Sigmoid colon (tissue), 7 donors: Measurements from ENCODE around the gene TENT5A. TPM values are rescaled to one million over a fixed set of nuclear protein-coding genes. Genes with fewer than 3 reads are reported as not detected.

Source experiments
- DNase-seq: peaks from one replicate; pipeline ENCODE4 v3.0.0-alpha.2; 2019
- H3K27ac ChIP-seq, 4 donors: fragments of 200-600 bp; sonication (generic); one replicate each; pipeline ENCODE4 v1.5.1; 2016 to 2019; ENCODE audit warnings: mild to moderate bottlenecking in 1 of 4
- H3K27me3 ChIP-seq, 3 donors: fragments of 200-600 bp; sonication (generic); one replicate each; pipeline ENCODE4 v1.5.1; 2019; ENCODE audit warnings: mild to moderate bottlenecking in 1 of 3
- H3K36me3 ChIP-seq, 4 donors: fragments of 200-600 bp; sonication (generic); one replicate each; pipeline ENCODE4 v1.5.1; 2016 to 2019
- H3K4me1 ChIP-seq, 4 donors: fragments of 200-600 bp; sonication (generic); one replicate each; pipeline ENCODE4 v1.5.1; 2017 to 2019
- H3K4me3 ChIP-seq, 4 donors: fragments of 200-600 bp; sonication (generic); one replicate each; pipeline ENCODE4 v1.5.1; 2017 to 2019; ENCODE audit warnings: mild to moderate bottlenecking in 2 of 4, moderate library complexity in 1 of 4
- H3K9me3 ChIP-seq, 4 donors: fragments of 200-600 bp in 3 of 4; sonication (generic) in 3 of 4; one replicate each; pipeline versions ENCODE4 v1.5.1 to v1.6.1; 2013 to 2019
- EP300 ChIP-seq, 4 donors: sonication (generic); formaldehyde crosslinking; IDR thresholded peaks; one replicate each; pipeline ENCODE4 v1.6.1; 2017; ENCODE audit warnings: antibody characterized with exemption in 4 of 4
- POLR2A ChIP-seq, 2 donors: fragments of 450-650 bp; IDR thresholded peaks; one replicate each; pipeline ENCODE4 v1.6.1; 2016; ENCODE audit warnings: antibody characterized with exemption in 2 of 2, mild to moderate bottlenecking in 2 of 2, moderate library complexity in 2 of 2
- POLR2AphosphoS5 ChIP-seq, 4 donors: sonication (generic); formaldehyde crosslinking; IDR thresholded peaks; one replicate each; pipeline ENCODE4 v1.6.1; 2017; ENCODE audit warnings: antibody characterized with exemption in 4 of 4
- WGBS, 2 donors: extraction: QIAGEN DNeasy Blood & Tissue Kit; methylation state at CpG; one replicate each; pipeline ENCODE4 v1.1.7; 2013; 5-methylcytosine and 5-hydroxymethylcytosine counted together
- intact Hi-C: fragments of 100-400 bp; cut with DNase I; formaldehyde crosslinking; loops from one replicate; pipeline ENCODE4 v1.15.1; 2023
- polyA plus RNA-seq, 3 donors: library from polyadenylated mRNA; stranded (reverse); fragments of 200-250 nt; gene quantifications; one replicate each; pipeline ENCODE4 v1.2.3, GENCODE V29; 2013
- total RNA-seq, 4 donors: library from RNA; depleted of rRNA; stranded (reverse); fragments of >200 nt; gene quantifications; one replicate each; pipeline ENCODE4 v1.1.0, GENCODE V29; 2016
- TF ChIP-seq, protein P1 (sequence below), 4 experiments: fragments of 450-650 bp in 3 of 4; fragments of 200-600 bp in 1 of 4; IDR thresholded peaks; one replicate each; pipeline ENCODE4 v1.5.1; 2016 to 2019; ENCODE audit warnings: antibody characterized with exemption in 4 of 4, mild to moderate bottlenecking in 3 of 4, moderate library complexity in 2 of 4
- donor health status: healthy with polysubstance abuse.
- donor health status: Bipolar disorder and iron deficiency.
- donor health status: healthy.

TENT5A gene
- total and polyA plus RNA-seq, 7 donors: 7.5 to 29.3 (median 18.3) TPM

DNA sequence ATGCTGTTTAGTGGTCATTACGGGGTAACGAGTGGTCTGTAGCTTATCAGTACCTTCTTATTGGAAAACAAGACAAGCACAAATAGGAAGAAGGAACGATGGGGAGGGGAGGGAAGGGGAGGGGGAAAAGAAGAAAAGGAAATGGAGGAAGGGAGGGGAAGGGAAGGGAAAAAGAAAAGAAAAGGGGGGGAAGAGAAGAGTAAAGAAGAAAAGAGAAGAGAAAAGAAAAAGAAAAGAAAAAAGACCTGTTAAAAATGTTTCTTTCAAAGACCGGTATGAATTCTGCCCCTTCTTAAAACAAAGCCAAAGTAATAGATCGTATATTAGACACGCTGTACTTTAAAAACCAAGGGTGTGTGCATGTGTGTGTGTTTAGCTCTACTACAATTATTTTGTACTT, 2.4 kb upstream of the TENT5A start:
- peaks cover 0 to 6% (median 3%) of the 10 kb centered on the region in 4 donors for H3K4me1 ChIP-seq
- intact Hi-C loops: loop anchor here (1.0 to 10.0 kb wide), 9 partner anchors 183 to 1623 kb away; no protein-coding TSS in a partner anchor
- 77 to 90% methylated on average over 6 of the region's 6 CpGs for WGBS, 2 donors

DNA sequence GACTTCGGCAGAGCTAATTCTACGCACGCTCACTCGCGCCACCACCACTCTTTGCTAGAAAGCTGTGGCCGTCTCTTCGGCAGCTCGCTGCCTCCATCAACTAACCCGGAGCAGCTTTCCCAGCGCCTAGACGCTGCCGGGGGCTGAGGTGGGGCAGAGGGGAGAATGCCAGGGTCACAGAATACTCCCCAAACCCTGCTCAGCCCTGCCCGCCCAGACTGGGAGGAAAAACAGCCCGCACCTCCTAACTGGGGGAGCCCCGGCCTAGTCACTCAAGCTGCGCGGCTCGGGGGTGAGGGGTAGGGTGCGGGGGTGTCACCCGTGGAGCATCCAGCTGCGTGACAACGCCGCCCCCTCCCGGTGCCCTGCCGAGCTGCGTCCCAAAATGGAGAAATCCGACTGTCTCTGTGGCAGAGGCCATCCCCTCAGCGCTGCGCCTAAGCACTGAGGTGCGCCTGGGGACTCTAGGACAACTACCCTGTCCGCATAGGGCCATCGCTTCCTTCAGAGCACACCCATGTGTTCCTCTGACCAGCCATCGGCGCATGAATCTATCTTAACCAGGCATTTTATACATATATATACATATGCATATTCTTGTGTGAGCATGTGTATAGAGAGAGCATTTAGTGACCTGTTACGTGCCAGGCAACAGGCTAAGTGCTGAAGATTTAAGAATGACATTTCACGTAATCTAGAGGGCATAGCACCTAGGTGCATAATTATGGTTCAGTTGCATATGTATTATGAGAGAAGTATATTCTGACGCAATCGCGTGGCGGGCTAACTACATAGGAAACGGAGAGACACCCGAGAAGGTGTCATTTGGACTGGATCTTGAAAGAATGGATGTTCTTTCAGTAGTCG, 1.5 kb upstream of the TENT5A start:
- peak in 1 of 4 donors; percentile 5 for TF ChIP-seq POLR2AphosphoS5 (IDR thresholded peaks at IDR 0.05)
- TF ChIP-seq, protein P1, sequence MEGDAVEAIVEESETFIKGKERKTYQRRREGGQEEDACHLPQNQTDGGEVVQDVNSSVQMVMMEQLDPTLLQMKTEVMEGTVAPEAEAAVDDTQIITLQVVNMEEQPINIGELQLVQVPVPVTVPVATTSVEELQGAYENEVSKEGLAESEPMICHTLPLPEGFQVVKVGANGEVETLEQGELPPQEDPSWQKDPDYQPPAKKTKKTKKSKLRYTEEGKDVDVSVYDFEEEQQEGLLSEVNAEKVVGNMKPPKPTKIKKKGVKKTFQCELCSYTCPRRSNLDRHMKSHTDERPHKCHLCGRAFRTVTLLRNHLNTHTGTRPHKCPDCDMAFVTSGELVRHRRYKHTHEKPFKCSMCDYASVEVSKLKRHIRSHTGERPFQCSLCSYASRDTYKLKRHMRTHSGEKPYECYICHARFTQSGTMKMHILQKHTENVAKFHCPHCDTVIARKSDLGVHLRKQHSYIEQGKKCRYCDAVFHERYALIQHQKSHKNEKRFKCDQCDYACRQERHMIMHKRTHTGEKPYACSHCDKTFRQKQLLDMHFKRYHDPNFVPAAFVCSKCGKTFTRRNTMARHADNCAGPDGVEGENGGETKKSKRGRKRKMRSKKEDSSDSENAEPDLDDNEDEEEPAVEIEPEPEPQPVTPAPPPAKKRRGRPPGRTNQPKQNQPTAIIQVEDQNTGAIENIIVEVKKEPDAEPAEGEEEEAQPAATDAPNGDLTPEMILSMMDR (IDR thresholded peaks at IDR 0.05): peak; percentile 77 to 91 (median 88)
- TF ChIP-seq EP300 (IDR thresholded peaks at IDR 0.05): no peak
- TF ChIP-seq POLR2A (IDR thresholded peaks at IDR 0.05): no peak
- intact Hi-C loops: loop anchor here (1.0 to 10.0 kb wide), 11 partner anchors 182 to 1650 kb away; no protein-coding TSS in a partner anchor
- Histone ChIP-seq H3K27me3 (no peaks in the 10 kb centered on the region), H3K27ac (peak overlapping the region; percentile 96 to 98 (median 98)), H3K4me1 (peaks cover 0 to 15% (median 7%) of the 10 kb centered on the region in 4 donors), H3K9me3 (no peaks in the 10 kb centered on the region), H3K36me3 (no peaks in the 10 kb centered on the region), H3K4me3 (peak overlapping the region; percentile 81 to 94 (median 90))
- peak; percentile 95 for DNase-seq
- 6 to 19% methylated on average over 43 of the region's 43 CpGs for WGBS, 2 donors

More for the DNA sequence above, 2.4 kb upstream of the TENT5A start:
- Histone ChIP-seq H3K27ac (no peak overlapping the region), H3K9me3 (no peaks in the 10 kb centered on the region), H3K4me3 (no peak overlapping the region), H3K36me3 (no peaks in the 10 kb centered on the region), H3K27me3 (no peaks in the 10 kb centered on the region)
- DNase-seq: no peak
- TF ChIP-seq EP300 (IDR thresholded peaks at IDR 0.05) (no peak), POLR2A (IDR thresholded peaks at IDR 0.05) (no peak), POLR2AphosphoS5 (IDR thresholded peaks at IDR 0.05) (no peak)
- TF ChIP-seq, protein P1 (IDR thresholded peaks at IDR 0.05): no peak

DNA sequence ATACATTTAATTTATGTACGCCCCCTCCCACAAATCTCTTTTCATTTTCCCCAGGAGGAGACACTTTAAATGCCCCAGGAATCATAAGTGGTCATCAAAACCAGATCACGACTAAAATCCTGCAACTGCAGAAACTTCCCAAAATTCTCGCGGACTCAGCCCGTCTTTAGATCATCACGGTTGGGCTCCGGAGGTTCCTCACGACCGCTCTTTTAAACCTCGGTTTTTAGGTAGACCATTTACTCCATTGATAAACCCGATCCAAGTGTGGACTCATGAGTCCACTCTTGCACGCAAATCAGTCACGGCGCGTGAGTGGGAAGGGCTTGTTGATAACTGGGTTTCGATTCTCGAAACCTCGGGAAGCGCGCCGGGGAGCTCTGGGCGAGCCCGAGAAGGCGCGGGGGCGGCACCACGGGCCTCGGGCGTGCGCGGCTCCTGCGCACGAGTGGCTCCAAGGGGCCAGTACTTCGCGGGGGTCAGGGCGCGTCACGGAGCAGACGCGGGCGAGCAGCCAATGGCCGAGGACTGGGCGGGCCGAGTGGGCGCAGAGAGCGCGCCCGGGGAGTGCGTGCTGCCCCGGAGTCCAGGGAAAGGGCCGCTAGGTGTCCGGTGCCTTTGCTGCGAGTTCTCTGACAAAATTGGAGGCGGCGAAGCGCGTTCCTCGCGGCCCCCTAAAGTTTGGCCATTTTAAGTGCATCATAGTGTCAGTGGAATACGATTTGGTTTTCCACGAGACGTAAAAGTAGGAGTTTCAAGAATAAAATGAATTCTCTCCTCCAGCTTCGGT, 635 bp upstream of the TENT5A start:
- H3K9me3 ChIP-seq: no peaks in the 10 kb centered on the region
- peak; percentile 97 for DNase-seq
- no peaks in the 10 kb centered on the region for H3K36me3 ChIP-seq
- H3K27me3 ChIP-seq: no peaks in the 10 kb centered on the region
- H3K4me3 ChIP-seq: peak overlapping the region; percentile 81 to 94 (median 90)
- H3K27ac ChIP-seq: peak overlapping the region; percentile 96 to 98 (median 98)
- WGBS, 2 donors: 0% methylated on average over 63 of the region's 63 CpGs
- intact Hi-C loops: loop anchor here (1.0 to 10.0 kb wide), 9 partner anchors 181 to 1649 kb away; no protein-coding TSS in a partner anchor
- peaks cover 0 to 23% (median 15%) of the 10 kb centered on the region in 4 donors for H3K4me1 ChIP-seq
- TF ChIP-seq, protein P1 (IDR thresholded peaks at IDR 0.05): peak in 1 of 4 experiments; percentile 4
- peak; percentile 79 to 96 (median 92) for TF ChIP-seq POLR2AphosphoS5 (IDR thresholded peaks at IDR 0.05)
- peak in 2 of 4 donors; percentile 16 to 41 for TF ChIP-seq EP300 (IDR thresholded peaks at IDR 0.05)
- peak; percentile 68 to 70 for TF ChIP-seq POLR2A (IDR thresholded peaks at IDR 0.05)

DNA sequence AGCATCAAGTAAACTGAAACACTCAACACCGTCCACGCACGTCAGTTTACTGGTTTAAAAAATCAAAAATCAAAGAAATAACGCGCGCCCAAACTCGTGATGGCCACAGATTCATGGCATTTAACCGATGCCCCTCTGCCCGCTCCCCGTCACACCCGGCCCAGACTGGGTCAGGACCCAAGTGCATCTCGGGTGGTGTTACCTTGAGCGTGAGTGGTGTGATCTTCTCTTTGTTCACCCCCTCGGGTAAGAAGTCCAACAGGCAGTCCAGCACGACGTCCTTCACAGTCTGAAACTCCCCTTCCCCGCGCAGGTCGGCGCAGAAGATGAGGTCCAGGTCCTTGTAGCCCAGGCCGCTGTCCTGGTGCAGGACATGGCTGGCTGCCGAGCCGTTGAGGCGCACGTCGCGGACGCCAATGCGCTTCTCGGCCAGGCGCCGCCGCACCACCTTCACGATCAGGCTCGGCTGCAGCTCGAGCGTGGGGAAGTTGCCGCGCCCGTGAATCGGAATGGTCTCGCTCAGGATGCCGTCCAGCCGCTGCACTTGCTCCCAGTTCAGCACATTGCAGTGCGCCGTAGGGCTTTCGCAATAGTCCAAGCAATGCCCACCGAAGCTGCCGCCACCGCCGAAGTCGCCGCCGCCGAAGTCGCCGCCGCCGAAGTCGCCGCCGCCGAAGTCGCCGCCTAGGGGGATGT, 945 bp downstream of the TENT5A start:
- Histone ChIP-seq H3K4me1 (peaks cover 0 to 39% (median 30%) of the 10 kb centered on the region in 4 donors), H3K27me3 (no peaks in the 10 kb centered on the region), H3K27ac (peak overlapping the region; percentile 96 to 98 (median 98)), H3K9me3 (no peaks in the 10 kb centered on the region), H3K4me3 (peak overlapping the region; percentile 81 to 94 (median 90)), H3K36me3 (peaks cover 0 to 1% (median 0%) of the 10 kb centered on the region in 4 donors)
- intact Hi-C loops: loop anchor here (2.0 to 10.0 kb wide), 8 partner anchors 179 to 1619 kb away; no protein-coding TSS in a partner anchor
- WGBS, 2 donors: 1 to 3% methylated on average over 65 of the region's 65 CpGs
- TF ChIP-seq POLR2AphosphoS5 (IDR thresholded peaks at IDR 0.05): peak; percentile 27 to 56 (median 41)
- TF ChIP-seq, protein P1 (IDR thresholded peaks at IDR 0.05): no peak
- DNase-seq: peak; percentile 85
